GM12891 (cell line): ENCODE results near the gene PRM3.

ENCODE experiments used
- DNase-seq: peaks from one replicate; pipeline ENCODE4 v3.0.0; 2011; ENCODE audit warnings: low spot score; ENCODE audit not compliant: insufficient read length
- FAIRE-seq: peaks from 2 replicates; lab custom pipeline; 2011; peaks lifted over from hg19 to GRCh38; lab: Jason Lieb, UNC
- PAX5 ChIP-seq: IDR thresholded peaks from 2 replicates; pipeline ENCODE4 v1.6.1; 2011; ENCODE audit warnings: low read length, moderate library complexity, mild to moderate bottlenecking; ENCODE audit not compliant: insufficient read depth, severe bottlenecking
- POLR2A ChIP-seq: IDR thresholded peaks from 2 replicates; pipeline ENCODE4 v1.6.1; 2011; ENCODE audit warnings: low read depth, low read length, control low read depth
- POLR2AphosphoS5 ChIP-seq: IDR thresholded peaks from 2 replicates; pipeline ENCODE4 v1.6.1; 2011; ENCODE audit warnings: low read depth, low read length, control low read depth
- POU2F2 ChIP-seq: IDR thresholded peaks from 2 replicates; pipeline ENCODE4 v1.6.1; 2011; ENCODE audit warnings: low read depth, mild to moderate bottlenecking, control low read depth, low read length, moderate library complexity
- SPI1 ChIP-seq: IDR thresholded peaks from 2 replicates; pipeline ENCODE4 v1.6.1; 2011; ENCODE audit warnings: low read depth, low read length, control low read depth
- TAF1 ChIP-seq: IDR thresholded peaks from 2 replicates; pipeline ENCODE4 v1.6.1; 2011; ENCODE audit warnings: low read depth, low read length, control low read depth

Gene PRM3

GRCh38 chr16:11253995-11254912 is 19.2 kb downstream of the PRM3 start:
- FAIRE-seq = peak; percentile 9
- DNase-seq = no peak
- TF ChIP-seq POLR2A = peak; percentile 18
- TF ChIP-seq TAF1 = no peak
- 0 out of 2 replicates have a peak, but pooled peaks have one; percentile 4 for TF ChIP-seq POLR2AphosphoS5

DNA sequence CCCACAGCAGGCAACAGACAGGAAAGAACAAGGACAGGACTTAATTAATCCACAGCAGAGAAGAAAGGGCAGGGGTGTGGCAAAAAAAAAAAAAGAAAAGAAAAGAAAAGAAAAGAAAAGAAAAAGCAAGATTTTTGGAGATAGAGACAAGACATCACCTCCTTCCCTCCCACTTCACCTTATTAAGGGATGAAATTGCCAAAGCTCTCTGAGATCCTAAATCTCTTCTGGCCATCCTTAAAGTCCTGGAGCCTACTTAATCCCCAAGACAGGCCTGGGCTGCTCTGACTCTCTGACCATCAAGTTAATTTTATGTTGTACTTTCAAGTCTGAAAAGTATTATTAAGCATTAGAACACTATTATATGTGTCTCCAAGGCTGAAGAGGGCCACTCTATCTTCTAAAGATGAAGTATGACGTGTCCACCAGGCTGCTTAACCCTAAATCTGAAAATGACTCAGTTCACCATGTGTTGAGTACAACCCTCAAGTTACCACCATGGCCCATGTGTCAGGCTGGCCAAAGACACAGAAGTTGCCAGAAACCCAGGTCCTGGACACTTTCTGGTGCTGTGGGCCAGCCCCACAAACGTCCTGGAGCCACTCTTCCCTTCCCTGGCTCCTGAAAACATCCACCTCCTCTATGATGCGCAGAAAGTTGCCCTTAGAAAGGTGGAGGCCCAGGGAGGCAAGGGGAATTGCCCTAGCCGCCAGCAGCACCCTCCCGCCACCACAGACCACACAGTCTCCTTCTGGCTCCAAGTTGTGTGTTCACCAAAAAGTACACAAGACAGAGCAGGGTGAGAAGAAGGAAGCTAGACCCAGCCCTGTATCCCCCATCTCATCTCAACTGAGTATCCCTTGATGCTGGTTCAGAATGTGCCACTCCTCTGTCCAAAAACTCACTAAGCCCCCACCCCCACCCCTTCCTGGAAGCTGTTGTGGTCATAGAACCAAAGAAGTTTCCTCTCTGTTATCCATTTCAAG is 20.1 kb downstream of the PRM3 start:
- DNase-seq = no peak
- peak; percentile 82 for TF ChIP-seq POLR2A
- no peak for TF ChIP-seq SPI1
- peak; percentile 77 for TF ChIP-seq POLR2AphosphoS5
- peak; percentile 33 for FAIRE-seq

GRCh38 chr16:11252482-11252931 is 20.9 kb downstream of the PRM3 start:
- TF ChIP-seq POLR2A (no peak), SPI1 (no peak), POU2F2 (no peak), TAF1 (no peak), PAX5 (no peak)
- DNase-seq (no peak), FAIRE-seq (no peak)

- TF ChIP-seq TAF1 (no peak), PAX5 (no peak), POLR2A (peak; percentile 68; the same call in 1 of the 2 replicates), POLR2AphosphoS5 (peak; percentile 74), SPI1 (no peak), POU2F2 (peak; percentile 59; the same call in 1 of the 2 replicates)
- DNase-seq (no peak), FAIRE-seq (no peak)
Observed at GRCh38 chr16:11251525-11252481, 21.6 kb downstream of the PRM3 start.

DNA sequence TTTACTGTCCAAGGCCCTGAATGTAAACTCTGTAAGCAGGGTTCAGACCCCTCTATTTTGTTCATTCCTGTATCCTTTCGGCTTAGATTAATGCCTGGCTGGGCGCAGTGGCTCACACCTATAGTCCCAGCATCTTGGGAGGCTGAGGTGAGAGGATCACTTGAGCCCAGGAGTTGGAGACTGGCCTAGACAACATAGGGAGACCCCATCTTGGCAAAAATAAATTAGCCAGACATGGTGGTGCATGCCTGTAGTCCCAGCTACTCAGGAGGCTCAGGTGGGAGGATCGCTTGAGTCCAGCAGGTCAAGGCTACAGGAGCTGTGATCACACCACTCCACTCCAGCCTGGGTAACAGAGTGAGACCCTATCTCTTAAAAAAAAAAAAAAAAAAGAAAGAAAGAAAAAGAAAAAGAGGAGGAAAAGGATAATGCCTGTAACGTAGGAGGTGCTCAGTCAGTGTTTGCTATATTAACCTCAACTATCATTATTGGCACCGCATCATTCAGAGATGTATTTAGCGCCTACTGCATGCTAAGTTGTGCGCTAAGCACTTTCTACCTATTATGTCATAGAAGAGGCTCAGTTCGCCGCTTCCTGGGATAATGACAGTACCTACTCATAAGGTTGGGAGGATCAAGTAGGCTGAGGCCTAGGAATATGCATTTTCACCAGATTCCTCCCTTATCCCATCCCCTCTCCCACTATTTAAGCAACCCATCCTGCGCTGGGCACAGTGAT is 22.5 kb downstream of the PRM3 start:
- TF ChIP-seq POU2F2 = no peak
- TF ChIP-seq POLR2AphosphoS5 = 0 out of 2 replicates have a peak, but pooled peaks have one; percentile 16
- TF ChIP-seq POLR2A = no peak; the same call in 1 of the 2 replicates
- no peak for DNase-seq
- no peak for FAIRE-seq

DNA sequence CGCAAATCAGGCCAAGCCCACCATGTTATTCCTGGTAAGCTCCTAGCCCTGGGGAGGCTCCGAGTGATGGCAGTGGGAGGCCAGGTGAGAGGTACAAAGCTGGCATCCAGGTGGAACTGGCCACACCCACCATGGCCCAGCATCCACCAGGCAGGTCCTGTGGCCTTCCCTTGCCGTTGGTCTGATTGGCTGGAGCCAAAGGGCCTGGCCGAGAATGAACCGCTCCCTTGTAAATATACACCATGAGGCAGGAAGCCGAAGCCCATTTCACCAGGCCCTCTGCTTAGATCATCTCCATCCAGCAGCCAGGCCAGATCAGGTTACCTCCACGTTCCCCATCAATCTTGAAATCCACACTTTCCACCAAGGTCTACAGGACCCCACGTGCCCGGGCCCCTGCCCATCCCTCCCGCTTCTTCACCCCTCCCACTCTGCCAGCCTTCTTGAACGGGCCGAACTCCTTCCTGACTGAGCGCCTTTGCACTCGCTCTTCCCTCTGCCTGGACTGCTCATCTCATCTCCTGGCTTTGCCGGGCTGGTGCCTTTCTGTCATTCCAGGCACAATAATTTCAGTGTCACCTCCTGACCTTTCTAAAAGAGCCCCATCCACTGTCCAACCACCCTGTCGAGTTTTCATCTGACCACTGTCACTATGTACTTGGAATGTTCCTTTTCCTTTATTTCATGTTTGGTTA is 23.2 kb downstream of the PRM3 start:
- no peak for TF ChIP-seq SPI1
- TF ChIP-seq POLR2AphosphoS5 = peak; percentile 77
- peak; percentile 73; the same call in 1 of the 2 replicates for TF ChIP-seq POLR2A
- no peak; the same call in 1 of the 2 replicates for TF ChIP-seq POU2F2
- no peak for TF ChIP-seq PAX5
- TF ChIP-seq TAF1 = no peak
- no peak for FAIRE-seq
- DNase-seq = no peak

DNA sequence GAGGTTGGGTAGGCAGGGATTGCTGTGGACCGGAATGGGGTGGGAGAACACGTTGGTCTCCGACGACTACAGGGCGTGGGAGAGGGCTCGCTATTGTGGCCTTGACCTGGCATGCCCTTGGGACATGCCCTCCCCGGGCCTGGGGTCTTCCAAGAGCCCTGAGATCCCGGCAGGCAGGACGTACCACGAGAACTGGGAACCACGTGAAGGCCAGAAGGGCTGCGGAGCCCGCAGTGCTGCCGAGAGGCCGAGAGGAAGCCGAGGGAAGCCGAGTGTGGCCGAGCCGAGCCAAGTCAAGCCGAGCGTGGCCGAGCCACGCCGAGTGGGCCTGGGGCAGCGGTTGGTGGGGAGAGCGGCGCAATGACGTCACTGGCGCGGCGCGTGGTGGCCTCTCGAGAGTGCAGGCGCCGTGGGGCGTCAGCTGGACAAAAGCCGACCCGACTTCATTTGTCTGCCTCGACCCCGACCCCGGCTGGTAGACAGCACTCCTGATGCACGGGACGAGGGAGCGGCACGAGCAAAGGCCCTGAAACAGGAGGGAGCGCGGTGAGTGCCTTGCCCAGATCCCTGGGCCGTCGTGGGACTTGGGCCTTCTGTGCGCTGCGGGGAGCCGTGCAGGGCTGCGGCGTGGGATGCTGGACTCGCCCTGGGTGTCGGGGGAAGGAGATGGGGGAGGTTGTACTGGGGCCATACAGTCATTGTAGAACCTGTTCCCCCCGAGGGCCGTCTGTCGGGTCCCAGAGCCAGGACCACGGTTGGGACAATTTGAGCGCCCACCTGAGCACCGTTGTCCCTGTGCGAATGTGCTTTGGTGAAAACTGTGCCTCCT is 24.0 kb downstream of the PRM3 start:
- DNase-seq (no peak), FAIRE-seq (no peak)
- TF ChIP-seq POLR2AphosphoS5 = no peak; the same call in none of the 2 replicates
- 0 out of 2 replicates have a peak, but pooled peaks have one; percentile 10 for TF ChIP-seq POU2F2
